HG03460 (cell line): ENCODE results near the gene FANCC.

Experiments
- ATAC-seq: cut with Tn5 transposase; IDR thresholded peaks from one replicate; pipeline ENCODE4 v1.9.1; 2021; ENCODE audit not compliant: unreplicated experiment

FANCC gene

DNA sequence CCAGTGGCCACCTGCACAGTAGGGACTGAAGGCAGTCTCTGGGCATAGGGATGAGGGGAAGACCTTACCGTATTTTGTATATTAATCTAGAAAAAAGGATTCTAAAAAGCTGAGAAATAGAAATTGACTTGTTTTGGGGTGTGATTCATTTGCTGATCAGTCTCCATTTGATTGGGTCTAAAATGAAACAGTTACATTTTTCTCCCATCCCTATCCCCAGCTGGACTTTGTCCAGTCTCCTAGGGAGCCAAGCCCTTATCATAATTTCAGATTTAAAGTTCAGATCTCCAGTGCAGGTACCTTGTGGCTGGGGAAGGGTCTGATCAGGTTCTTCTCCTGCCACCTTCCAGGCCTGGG lies 240.8 kb downstream of the FANCC start:
- no peak for ATAC-seq

DNA sequence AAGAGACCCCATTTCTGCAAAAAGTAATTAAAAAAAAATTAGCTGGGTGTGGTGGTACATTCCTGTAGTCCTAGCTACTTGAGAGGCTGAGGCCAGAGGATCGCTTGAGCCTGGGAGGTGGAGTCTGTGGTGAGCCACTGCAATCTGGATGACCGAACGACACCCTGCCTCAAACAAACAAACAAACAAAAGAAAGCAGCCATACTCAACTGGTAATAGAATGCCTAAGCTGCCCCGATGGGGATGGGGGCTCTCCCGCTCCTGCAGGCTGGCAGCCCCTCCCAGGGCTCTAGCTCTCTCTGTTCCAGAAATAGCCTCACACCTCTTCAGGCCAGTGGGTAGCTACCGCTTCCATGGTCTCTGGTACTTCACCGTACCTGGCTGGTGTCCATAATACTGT lies 241.8 kb downstream of the FANCC start:
- ATAC-seq: no peak

DNA sequence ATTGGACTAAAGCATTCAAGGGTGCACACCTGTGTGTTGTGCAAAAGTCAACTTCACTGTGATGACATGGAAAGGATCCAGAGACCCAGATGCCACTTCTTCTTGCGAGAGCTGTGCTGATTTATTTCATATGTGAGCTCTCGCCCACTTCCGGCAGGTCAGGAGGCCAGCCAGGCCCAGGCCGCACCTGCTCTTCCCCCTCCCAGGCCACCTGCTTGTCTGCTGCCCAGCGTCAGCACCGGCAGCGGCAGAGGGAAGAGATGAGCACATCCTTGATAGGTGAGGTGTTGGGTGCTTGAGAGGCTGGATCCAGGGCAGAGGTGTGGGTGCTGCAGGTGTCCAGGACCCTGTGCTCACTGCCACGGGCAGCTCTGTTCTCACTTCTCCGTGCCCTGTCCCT lies 242.9 kb downstream of the FANCC start:
- ATAC-seq: no peak

DNA sequence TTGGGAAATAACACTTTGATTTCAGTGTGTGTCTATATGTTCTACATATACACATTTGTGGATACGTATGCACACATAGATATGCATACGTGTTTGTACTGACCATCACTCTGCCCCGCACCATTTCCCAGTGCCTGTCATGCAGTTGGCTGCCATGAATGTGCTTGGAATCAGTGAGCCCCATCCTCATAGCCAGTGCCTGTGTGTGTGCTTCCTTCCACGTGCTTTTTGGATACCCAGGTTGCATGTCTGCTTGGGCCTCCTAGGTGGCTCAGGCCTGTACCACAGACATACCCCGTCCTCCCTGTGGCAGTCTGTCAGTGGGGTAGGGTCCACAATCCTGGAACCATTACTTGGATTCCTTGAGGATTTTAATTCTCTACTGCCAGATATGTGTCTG lies 243.6 kb downstream of the FANCC start:
- ATAC-seq: no peak

DNA sequence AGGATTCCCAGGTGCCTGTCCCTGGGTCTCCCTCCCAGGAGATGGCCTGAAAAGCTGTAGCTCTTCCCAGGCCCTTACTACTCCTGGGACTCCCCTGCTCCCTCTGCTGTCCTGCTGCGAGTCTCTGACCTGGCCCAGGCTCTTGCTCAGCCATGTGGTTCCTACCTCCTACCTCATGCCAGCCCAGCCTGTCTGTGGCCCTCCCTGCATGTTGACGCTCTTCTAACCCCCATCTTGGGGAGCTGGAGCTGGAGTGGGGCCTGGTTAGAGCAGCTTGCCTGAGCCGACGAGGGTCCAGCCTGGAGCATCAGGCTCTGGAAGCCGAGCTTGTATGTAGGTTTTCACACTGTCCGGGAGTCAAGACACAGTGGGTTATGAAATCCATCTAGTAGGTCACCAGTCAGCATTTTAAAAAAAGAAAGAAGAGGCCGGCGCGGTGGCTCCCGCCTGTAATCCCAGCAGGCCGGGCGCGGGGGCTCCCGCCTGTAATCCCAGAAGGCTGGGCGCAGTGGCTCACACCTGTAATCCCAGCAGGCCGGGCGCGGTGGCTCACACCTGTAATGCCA lies 244.4 kb downstream of the FANCC start:
- ATAC-seq: no peak

DNA sequence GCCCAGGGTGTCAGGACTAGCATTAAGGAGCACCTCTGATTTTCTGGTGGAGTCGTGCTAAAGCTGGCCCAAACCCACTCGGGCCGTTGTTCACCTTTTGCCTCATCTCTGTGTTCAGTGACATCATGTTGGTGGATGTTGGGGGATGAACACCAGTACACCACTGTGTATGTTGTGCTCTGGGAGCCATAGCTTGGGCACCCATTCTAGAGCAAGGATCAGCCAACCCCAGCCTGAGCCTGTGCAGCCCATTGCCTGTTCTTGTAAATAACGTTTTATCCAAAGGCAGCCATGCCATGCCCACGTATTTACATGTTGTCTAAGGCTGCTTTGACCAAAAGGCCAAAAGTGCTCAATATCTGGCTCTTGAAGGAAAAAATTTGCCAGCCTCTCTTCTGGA lies 245.6 kb downstream of the FANCC start:
- ATAC-seq: no peak

DNA sequence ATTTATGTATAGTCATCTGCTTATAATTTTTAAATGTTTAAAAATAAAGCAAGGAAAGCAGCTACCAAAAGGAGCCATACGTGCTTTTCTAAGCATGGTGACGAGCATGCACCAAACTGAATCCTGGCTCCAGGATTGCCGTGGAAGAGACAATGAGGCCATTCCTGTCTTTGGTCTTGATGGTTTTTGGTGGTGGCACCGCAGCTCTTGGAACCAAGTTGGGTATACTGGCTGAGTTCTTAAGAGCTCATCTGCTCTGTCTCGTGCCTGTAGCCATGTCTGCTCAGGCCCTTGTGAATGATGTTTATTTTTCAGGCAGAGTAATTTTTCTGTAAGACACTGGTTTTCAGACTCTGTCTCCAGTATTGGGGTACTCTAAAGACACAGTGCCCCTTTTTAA lies 246.1 kb downstream of the FANCC start:
- no peak for ATAC-seq

DNA sequence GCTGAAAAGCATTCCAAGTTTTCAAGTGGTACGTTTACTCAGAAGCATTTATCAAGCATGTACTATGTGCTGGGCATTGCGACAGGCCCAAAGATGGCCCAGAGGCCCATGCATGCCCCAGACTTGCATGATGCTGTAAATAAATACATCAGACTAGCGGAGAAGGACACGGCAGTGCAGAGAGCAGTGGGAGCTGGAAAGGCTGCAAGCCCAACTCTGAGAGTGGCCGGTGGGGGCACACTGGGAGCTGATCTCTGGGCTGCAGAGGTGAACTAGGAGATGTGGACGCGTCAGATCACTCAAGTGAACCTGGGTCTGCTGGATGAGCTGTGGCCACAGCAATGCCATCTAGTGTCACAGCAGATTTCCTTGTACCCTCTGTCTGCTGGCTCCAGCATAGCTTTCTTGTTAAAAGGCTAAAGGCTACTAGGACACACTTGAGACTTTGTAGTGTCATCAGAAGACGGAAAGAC lies 246.9 kb downstream of the FANCC start:
- no peak for ATAC-seq

DNA sequence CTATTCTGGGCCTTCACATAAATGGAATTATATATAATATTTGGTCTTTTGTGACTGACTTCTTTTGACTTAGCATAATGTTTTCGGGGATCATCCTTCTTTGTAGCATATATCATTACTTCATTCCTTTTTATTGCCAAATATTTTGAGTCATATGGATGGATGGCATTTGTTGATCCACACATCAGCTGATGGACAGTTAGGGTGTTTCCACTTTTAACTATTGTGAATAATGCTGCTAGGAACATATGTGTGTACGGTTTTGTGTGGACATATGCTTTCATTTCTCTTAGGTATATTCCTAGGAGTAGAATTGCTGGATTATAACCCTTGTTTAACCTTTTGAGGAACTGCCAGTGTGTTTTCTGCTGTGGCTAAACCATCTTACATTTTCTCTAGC lies 249.6 kb downstream of the FANCC start:
- ATAC-seq: no peak

DNA sequence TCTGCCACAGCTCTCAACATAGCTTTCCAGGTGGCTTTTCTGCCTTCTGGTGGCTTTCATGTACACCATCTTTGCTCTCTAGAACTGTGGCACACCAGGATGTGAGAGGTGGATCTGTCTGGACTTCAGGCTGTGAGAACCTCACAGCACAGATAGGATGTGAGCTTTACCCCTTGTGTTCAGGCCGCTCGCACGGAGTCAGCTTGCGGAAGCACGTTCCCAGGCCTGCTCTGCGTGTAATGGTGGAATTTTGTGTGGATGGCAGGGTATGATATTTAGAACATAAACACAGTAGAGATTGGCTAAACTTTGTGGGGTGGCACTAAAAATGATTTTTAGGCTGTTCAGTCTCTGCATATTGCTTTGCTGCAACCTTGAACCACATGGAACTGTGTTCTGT lies 250.5 kb downstream of the FANCC start:
- no peak for ATAC-seq

DNA sequence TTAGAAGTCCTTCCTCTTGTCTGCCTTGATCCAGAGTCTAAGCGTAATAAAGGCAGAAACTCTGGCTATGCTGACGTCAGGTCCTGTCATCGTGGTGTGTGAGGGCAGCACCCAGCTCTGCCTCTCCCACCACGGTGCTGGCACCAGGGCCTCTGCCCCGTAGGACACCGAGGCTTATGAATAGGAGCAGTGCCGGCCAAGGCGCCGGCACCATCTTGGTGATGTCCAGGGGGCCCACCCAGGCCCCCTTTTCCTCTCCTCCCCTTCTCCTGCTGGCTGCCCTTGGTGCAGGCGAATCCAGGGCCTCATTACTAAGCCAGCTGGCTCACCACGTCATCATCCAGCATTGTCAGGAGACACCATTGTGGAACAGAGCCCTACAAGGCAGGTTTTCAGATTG lies 252.3 kb downstream of the FANCC start:
- no peak for ATAC-seq

DNA sequence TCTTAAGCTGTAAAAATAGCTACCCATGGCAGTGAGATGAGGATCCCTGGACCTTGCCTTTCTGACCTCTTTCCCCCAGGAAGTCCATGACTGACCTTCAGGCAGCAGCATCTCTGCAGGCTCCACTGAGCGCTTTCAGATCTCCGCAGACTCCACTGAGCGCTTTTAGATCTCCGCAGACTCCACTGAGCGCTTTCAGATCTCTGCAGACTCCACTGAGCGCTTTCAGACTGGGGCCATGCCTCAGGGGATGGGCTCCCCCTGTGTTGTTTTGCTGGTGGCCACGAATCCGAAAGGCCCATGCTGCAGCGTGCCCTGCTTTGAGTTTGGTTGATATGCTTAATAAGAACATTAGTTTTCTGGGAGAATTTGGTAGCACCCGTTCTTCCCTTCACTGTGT lies 254.2 kb downstream of the FANCC start:
- ATAC-seq: no peak

DNA sequence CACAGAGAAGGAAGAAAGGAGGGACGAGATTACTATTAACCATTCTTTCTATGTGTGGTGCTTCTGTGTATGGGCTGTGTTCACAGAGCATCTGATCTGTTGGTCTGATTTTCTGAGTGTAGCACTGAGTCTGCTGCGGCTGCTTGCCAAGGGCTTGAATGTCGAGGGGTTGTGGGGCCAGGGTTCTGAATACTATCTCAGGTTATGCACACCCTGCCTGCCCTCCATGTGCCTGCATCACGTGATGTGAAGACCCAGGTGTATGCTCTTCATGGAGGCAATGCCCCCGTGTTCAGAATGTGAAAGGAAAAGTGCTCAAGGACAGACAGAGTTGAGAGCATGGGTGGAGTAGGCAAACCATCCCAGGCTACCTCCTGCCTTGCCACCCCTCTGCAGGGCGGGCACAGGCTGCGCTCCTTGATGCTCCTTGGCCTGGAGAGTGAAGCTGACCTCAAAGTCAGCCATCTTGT lies 254.9 kb downstream of the FANCC start:
- no peak for ATAC-seq

DNA sequence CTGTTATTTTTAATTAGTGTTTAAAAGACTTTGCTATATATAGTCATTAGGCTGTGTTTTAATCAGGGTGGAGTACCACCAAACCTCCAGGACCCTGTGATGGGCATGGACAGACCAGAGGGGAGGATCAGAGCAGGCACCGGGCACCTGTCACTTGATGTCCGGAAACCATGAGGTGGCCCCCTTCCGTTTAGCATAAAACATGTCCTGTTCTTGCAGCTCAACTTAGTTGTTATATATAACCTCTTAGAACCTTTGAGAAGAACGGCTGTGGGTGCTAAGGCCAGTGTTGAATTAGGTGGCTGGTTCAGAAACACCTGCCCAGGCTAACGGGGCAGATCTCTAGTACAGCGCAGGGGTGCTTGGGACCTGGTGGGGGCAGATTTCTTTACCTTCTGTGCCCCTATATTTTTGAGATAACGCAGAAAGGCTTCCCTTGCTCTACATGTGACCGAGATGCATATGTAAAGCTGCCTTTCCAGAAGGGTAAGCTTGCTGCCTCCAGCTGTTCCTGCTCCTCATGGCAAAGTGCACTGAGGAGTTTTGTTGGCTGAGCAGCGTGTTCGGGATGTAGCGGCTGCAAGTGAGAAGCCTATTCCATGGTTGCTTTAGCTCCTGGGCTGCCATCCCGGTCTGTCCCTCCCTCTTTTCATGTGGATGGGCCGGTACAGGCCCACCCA lies 255.5 kb downstream of the FANCC start:
- ATAC-seq: no peak

DNA sequence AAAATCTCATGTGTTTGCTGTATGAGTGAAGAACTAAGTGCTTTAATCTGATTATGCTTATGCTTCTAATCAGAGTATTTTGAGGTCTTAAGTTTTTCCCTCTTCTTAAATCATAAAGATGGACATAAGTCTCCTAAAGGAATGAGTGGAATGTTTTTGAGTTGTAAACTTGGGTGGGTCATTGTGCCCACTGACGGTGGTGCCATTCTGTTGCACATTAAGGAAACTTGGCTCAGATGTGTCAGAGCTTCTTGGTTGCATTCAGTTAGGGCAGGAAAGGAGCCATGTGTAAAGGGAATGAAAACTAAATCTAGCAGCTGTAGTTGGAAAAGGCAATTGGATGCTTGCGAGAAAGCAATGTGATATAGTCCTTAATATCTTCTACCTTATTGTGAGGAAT lies 256.6 kb downstream of the FANCC start:
- no peak for ATAC-seq

DNA sequence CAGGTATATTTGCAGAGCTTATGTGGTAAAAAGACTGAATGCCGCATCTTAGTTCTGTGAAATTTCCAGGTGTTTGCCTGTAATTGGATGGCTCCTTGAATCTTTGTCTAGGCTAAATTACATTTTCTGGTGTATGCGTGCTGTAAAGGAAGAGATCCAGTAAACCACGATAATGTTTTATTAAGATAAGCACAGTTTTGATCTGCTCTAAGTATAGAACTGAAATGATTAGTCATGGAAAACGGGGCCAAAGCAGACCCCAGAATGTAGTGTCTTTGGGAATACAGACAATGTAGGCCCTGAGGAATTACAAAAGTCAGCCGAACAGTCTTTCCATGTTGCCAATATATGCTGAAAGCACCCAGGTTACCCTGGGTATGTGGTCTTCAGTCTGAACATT lies 257.3 kb downstream of the FANCC start:
- no peak for ATAC-seq

DNA sequence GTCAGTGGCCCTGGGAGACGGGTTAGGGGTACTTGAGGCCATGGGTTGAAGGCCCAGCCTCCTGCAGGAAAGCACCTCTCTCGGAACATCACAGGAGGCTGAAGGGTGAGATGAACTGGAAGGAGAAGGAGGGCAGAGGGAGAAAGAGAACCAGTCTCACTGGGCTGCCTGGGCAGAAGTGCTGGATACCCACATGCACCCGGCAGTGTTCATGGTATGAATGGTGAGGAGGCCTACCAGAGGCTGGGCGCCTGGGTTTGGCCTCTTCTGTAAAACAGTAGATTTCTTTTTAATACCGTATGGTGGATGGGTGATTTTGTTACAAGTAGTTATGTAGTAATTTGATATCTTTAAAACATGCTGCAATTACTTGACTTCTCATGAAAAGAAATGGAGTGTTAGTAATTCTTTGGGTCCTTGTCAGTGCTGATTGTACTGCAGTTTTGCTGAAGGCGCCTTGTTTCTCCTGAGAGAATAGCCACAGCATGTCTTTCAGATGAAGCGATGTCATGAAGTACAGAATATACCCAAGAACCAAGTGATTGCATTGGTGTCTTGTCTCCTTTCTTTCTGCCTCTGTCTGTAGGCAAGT lies 258.6 kb downstream of the FANCC start:
- ATAC-seq: no peak

DNA sequence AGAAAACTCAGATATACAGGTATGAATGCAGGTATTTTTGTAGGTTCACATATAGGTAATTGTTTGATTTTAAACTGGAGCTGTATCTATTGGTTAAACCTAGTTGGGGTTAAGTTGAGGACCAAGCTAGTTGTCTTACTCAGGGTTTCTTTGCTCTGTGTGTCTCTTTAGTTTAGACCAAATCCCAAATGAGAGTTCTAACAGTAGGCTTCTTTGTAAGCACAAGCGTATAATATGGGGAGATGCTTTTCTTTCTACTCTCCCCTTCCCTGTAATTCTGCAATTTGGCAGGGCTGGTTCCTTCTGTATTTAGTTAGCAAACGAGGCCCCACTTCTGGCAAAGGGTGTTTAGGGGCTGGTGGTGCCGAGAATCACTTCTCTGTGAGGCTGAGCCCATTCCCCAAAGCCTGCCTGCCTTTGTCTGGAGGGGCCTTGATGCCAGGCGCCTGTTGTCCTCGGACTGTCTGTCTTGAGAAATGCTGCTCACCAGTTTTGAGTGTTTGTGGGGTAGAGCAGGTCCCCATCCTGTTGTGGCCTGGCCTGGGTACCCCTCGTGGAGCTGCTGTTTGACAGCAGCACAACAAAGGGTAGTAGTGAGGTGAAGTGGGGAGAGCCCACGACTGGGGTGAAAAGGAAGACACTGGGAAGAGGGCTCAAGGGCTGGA lies 259.3 kb downstream of the FANCC start:
- ATAC-seq: no peak

DNA sequence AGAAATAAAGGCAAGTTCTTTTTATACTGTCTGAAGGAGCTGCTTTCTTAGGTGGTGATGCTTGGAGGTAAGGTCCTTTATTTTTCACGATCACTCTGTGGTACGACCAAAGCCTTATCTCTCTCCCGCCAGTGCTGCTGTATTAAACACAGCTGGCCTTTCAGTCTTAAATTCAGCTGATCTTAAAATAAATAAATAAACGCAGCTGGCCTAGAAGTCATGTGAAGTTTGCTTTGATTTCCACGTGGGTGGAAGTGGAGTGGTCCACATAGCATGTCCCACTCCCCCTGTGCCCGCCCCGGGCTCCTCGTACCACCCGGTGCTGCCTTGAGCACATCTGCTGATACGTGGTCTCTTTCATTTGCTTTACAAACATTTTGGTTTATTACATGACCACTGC lies 260.4 kb downstream of the FANCC start:
- ATAC-seq: no peak

DNA sequence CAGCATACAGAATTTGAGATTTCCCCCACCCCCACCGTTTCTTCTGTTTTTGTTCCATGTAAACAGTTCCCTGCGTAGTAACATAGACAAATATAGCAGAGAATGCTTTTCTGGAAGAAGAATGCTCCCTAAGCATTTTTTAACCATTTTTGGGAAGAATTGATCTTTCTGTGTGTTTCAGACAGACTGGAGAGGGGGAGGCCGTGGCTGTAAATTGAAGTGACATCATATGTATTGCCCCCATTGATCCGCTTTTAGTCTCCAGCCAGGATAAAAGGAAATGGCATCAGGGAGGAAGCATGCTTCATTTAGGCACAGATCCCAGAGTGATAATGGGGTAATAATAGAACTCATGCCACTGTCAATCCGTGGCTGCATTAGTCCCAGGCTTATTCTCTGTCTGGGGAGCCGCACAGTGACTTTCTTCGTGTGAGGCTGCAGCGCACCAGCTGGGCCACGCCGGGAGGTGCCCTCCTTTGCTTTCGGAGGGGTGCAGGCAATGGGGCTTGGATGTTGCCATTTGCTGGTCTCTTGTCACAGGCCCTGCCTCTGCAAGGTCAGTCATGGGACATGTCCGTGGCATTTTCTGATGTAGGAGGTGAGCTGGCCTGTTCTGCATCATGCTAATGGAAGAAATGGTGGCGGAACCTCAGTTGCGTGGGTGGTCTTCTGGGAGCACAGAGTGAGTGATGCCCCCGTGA lies 261.5 kb downstream of the FANCC start:
- no peak for ATAC-seq

DNA sequence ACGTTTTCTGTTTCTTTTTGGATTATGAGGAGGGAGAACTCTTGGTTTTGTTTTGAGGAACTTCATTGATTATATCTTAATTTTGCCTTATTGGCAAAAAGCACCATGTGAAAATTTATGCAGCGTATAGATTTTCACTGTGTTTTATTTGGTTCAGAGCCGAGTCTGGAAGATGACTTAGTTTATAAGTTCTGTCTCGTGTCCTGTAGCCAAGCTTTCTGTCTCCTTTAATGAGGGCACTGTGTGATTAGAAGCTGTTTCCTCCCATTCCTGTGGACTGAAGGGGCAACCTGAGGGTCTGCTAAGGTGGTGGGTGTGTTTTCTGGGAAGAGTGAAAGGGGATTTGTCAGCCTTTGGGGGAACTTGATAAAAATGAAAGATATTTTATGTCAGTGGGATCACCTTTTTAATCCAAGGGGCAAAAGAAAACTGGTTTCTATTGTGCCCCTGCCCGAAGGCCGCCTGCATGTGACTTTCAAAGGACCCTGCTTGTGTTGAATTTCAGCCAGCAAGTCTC lies 262.1 kb downstream of the FANCC start:
- ATAC-seq: no peak
